GM18505 (cell line): ENCODE results near the gene FEZ2.

Experiments
- ATAC-seq: cut with Tn5 transposase; IDR thresholded peaks from one replicate; pipeline ENCODE4 v1.9.1; 2021; ENCODE audit not compliant: unreplicated experiment
- POLR2A ChIP-seq: IDR thresholded peaks from 4 replicates; pipeline ENCODE4 v1.6.1; 2011; ENCODE audit warnings: borderline replicate concordance; ENCODE audit not compliant: insufficient read depth, insufficient read length; ENCODE audit errors: extremely low read depth

The FEZ2 gene, protein sequence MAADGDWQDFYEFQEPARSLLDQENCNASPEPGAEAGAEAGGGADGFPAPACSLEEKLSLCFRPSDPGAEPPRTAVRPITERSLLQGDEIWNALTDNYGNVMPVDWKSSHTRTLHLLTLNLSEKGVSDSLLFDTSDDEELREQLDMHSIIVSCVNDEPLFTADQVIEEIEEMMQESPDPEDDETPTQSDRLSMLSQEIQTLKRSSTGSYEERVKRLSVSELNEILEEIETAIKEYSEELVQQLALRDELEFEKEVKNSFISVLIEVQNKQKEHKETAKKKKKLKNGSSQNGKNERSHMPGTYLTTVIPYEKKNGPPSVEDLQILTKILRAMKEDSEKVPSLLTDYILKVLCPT

DNA sequence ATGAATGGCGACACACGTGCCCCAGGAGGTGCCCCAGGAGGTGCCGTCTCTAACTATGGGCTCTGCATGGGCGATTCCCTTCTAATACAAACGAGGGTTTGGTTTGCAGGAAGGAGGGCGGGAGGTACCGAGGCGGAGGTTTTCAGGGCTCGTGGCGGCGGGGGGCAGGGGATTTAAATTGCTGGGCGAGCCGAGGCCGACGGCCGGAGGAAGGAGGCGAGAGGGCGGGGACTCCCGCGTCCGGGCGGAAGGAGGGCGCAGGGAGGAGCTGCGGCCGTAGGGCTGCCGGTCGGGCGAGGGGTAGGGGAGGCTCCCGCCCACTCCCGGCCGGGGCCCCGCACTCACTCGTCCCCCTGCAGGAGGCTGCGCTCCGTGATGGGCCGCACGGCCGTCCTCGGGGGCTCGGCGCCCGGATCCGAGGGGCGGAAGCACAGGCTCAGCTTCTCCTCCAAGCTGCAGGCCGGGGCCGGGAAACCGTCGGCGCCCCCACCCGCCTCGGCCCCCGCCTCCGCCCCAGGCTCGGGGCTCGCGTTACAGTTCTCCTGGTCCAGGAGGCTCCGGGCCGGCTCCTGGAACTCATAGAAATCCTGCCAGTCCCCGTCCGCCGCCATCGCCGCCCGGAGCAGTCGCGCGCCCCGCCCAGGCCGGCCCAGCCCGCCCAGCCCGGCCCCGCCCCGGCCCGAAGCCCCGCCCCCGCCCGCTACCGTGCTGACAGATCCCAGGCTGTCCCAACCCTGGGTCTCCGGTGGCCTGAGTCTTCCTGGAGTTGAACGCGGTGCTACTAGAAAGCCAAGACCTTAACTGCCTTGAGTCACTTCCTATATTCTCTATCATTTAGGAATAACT, at the start of gene FEZ2:
FEZ2 (minus strand) TSS at position 637 of the 846 bp plus-strand sequence; CDS start at position 611, 26 bp downstream.
- TF ChIP-seq POLR2A, result peak; percentile 71
- peak; percentile 99 for ATAC-seq

DNA sequence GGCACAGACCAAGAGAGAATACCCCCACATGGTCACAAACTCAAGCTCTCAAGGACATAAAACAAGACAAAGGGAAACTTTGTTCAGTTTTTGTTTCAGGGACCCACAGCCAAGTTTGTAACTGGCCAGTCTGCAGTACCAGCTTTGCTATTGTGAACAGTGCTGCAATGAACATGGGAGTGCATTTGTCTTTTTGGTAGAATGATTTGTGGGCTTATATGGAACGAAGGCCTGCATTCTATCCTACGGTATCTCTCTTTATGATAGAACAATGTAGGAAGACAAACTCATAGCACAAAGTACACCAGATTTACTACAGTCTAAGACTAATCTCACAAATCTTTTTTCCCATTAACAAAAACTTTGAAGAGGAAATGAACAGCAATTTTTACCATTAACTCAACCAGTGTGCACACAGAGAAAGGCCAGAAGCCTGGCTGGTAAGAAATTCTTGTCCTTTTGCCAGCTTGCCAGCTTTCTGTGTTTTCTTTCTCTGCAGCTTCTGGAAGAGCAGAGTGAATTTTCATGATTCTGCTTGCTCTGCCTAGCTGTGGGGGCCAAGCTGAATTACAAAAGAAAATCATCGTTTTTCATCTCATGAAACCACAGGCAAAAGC, 37.1 kb upstream of the FEZ2 start:
- no peak for TF ChIP-seq POLR2A
- ATAC-seq, result no peak

DNA sequence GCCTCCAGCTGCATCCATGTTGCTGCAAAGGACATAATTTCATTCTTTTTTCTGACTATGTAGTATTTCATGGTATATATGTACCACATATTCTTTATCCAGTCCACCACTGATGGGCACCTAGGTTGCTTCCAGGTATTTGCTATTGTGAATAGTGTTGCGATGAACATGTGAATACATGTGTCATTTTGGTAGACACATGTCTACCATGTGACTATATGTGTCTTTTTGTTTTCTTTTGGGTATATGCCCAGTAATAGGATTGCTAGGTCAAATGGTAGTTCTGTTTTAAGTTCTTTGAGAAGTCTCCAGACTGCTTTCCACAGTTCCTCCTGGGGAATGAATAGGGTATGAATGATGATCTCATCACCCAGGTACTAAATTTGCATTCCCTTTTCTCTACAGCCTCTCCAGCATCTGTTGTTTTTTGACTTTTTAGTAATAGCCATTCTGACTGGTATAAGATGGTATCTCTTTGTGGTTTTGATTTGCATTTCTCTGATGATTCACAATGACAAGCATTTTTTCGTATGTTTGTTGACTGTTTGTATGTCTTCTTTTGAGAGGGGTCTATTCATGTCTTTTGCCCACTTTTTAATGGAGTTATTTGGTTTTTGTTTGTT, 35.6 kb upstream of the FEZ2 start:
- no peak for TF ChIP-seq POLR2A

DNA sequence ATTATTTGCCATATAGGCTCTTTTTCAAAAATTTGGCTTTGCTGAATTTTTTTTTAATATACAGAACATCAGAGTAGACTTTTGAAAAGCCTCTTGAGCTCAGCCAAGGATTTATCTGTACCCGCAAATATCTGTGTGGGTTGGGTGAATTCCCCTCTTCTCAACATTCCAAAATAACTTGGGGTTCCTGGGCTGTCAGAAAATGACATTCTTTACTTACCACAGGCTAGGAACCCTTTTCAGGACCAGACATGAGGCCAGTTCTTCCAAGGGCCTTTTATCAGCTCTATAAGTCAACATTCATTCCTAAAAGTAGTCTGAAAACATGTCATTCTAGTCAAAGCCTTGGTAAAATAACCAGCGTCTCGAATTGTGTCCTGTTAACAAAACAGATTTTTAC, 28.8 kb upstream of the FEZ2 start:
- no peak for TF ChIP-seq POLR2A
- ATAC-seq, result no peak

More for the DNA sequence above, 35.6 kb upstream of the FEZ2 start:
- no peak for ATAC-seq

DNA sequence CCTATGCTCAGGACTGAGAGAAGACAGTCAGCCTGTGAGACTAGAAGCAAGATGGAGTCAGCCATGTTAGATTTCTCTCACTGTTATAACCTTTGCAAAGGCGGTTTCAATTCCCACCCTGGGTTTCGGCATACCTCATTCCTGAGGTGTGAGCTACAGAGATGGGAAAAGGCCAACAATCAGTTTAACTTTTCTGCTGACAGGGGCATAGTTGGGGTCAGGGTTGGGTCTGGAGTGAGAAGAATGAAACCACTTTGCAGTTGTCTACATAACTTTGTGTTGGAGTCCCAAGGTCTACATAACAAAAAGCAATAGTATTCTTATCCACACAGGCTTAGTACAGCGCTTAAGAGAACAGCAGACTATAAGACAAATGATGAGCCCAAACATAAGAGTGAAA, 28.1 kb upstream of the FEZ2 start:
- no peak for ATAC-seq
- no peak for TF ChIP-seq POLR2A

DNA sequence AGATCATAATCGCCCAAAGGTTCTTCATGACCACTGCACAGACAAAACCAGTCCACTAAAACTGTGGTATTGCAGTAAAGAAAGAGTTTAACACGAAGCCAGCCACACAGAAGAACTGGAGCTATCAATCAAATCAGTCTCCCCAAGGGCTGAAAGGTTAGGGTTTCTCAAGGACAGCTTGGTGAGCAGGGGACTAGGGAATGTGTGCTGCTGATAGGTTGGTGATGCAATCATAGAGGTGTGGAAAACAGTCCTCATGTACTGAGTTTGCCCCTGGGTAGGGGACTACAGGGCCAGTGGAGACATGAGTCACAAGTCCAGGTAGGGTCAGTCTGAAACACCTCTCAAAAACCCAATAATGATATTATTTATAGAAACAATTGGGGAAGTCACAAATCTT, 27.3 kb upstream of the FEZ2 start:
- TF ChIP-seq POLR2A, result no peak
- no peak for ATAC-seq

DNA sequence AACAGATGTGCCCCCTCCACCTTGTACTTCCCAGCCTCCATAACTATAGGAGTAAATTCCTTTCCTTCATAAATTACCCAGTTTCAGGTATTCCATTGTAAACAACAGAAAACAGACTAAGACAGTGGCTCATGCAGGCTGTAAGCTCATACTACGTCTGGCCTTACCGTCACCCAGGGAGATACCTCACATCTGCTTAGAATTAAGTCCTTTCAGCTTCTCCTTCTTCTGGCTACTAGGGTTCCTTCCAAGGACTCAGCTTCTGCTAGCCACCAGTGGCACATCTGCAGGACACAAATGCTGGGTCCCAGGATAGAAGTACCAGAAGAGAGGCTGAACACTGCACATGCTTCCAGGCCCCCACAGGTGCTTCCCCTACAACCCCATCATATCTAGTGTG, 22.4 kb upstream of the FEZ2 start:
- TF ChIP-seq POLR2A, result no peak
- ATAC-seq, result no peak

DNA sequence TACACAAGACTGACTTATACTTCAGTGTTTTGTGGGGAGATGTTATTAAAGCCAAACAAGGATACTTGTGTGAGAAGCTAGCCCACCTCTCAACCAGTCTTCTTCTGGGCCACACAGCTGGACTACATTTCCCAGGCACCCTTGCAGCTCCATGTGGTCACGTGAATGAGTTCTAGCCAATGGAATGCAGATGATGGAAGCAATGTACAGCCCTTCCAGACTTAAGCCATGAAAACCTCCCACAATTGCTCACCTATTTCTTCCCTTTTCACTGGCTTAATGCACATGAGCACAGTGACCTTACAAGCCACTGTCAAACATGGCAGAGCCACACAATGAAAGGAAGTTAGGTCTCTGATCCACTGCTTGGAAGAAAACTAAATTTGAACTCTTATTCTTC, 20.4 kb upstream of the FEZ2 start:
- no peak for TF ChIP-seq POLR2A

DNA sequence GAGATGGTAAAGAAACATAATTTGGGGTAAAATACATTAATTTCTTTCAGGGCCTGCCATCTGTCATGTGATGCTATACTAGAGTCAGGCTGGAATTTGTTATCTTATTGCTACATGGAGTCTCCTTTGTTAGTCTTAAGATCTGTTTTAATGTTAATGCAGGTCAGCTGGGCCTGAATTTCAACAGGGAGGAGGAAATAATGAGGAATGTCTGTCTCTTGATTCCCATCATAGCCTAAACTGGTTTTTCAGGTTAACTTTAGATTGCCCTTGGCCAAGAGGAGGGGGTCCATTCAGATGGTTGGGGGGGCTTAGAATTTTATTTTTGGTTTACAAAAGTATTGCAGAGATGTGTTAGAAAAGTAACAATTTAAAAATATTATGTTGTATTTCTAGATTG, 19.0 kb upstream of the FEZ2 start:
- TF ChIP-seq POLR2A, result no peak
- ATAC-seq, result no peak

More for the DNA sequence above, 20.4 kb upstream of the FEZ2 start:
- ATAC-seq, result peak; percentile 99

DNA sequence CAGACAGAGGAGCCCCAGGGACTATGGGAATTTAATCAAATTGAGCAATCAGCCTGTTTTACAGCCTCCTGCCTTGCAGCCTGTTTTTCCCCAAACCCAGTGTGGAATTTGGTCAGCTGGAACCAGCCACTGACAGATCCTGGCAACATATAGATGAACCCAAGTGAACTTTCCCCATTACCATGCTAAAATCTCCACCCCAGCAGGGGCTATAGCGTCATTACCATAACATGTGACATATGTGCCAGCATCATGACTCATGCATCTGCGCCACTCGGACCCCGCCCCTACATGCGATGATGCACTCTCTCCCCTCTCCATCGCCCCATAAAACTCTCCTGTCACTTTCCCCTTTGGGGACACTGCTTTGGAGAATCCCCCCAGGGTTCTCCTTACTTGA, 17.3 kb upstream of the FEZ2 start:
- no peak for ATAC-seq
- no peak for TF ChIP-seq POLR2A

DNA sequence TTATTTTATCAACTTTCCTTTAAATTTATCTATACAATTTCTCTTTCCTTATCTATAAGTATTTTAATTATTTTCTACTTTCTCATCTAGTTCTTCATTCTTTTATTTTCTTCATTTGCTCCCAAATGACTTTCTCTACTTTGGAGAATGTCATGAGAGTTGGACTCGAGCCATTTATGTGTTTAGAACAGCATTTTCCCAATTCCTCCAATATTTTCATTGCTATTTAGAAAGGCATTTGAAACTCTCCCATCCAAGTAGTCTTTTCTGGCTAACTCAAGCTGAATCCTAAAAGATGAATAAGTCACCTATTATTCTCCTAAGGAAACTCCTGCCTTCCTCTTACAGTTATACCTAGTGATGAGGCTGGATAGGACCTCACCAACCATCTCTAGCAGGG, 15.8 kb upstream of the FEZ2 start:
- ATAC-seq, result no peak
- no peak for TF ChIP-seq POLR2A

DNA sequence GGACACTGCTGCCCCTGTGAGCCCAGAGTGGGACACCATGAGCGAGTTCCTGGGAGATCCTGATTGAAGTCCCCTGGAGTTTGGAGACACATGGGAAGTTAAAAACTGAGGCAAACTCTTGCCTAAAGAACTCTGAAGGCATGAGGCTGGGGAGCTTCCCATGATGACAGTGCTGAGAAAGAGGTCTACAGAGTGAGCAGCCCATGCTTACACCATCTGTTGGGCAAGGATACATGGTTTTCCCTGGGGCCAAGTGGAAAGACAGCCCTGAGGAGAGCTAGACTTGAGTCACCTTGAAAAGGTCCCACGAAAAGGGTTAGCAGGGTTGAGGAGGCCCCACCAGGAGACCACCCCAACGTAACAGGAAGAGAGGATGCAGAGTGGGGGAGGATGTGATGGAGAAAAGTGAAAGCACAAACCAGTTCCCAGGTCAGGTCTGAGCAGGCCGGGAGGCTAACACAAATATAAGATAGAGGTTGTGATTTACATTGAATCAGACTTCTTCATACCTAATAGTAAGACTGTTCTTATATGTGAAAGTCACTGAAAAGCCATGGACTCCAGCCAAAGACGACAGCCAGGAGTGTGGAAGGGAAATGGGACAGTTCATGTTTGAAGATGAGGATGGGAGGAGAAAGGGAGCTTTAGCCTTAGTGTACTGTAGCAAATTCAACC, 13.5 kb upstream of the FEZ2 start:
- no peak for TF ChIP-seq POLR2A
- no peak for ATAC-seq

DNA sequence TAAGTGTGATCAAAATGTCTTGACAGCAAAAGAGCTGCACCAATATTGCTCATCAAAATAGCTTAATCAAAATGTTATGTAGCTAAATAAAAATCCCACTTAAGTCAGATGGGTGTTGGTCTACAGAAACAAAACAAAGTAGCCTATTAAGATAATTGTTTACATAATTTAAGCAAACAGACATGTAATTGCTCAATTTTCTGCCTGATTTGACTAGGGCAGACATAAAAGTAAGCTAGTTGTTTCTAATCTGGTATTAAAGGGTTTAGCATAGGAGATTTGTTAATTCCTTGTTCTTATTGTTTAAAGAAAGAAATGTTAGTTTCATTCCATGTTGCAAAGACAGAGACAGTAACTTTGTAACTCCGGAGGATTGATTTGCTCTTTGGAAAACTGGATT, 11.5 kb upstream of the FEZ2 start:
- no peak for TF ChIP-seq POLR2A
- no peak for ATAC-seq
